HEK293 (cell line): ENCODE results near the gene IRF1.
A peak's percentile ranks its signal among the peaks of the same experiment; 100 is the strongest.
"Not testable (repeated sequence)": the region's sequence is repeated elsewhere in the genome, so short reads cannot be mapped to it uniquely, and the experiment has no call there.

Source experiments
- CTCF ChIA-PET: fragments of 350-600 bp; formaldehyde crosslinking; extraction: SDS; loops from one replicate; lab custom pipeline; 2021; ENCODE audit warnings: antibody characterized with exemption; lab: Yijun Ruan, JAX
- POLR2A ChIA-PET: fragments of 300-600 bp; formaldehyde crosslinking; extraction: SDS; loops from one replicate; lab custom pipeline; 2020; ENCODE audit warnings: antibody characterized with exemption, inconsistent platforms; lab: Yijun Ruan, JAX
- H3K27ac ChIP-seq: fragments of 200-500 bp; sonication (Bioruptor generic); 2 replicates; pipeline ENCODE4 v1.5.1; 2014; ENCODE audit warnings: low read depth, low read length, control low read depth, inconsistent platforms; ENCODE audit errors: extremely low read depth
- H3K36me3 ChIP-seq, 2 experiments: fragments of 200-500 bp in 1 of 2; sonication (Bioruptor generic) in 1 of 2; 1 replicate in 1 of 2; 2 replicates in 1 of 2; pipeline ENCODE4 v1.5.1; 2014 to 2017; ENCODE audit warnings: inconsistent platforms in 2 of 2, low read length in 2 of 2; ENCODE audit not compliant: control insufficient read depth in 2 of 2, insufficient read depth in 1 of 2
- H3K4me1 ChIP-seq: fragments of 200-500 bp; sonication (Bioruptor generic); 2 replicates; pipeline ENCODE4 v1.5.1; 2014; ENCODE audit warnings: mild to moderate bottlenecking, low read length, inconsistent platforms; ENCODE audit not compliant: control insufficient read depth, insufficient read depth
- H3K4me3 ChIP-seq: 2 replicates; pipeline ENCODE4 v1.5.1; 2011; ENCODE audit warnings: low read depth, mild to moderate bottlenecking, control low read depth, low read length, moderate library complexity
- H3K9me3 ChIP-seq: fragments of 200-500 bp; sonication (Bioruptor generic); 2 replicates; pipeline ENCODE4 v1.5.1; 2014; ENCODE audit warnings: low read depth, low read length, inconsistent platforms; ENCODE audit not compliant: control insufficient read depth, insufficient read depth
- SETDB1 ChIP-seq: IDR thresholded peaks from one replicate; pipeline ENCODE4 v1.6.1; 2017; ENCODE audit warnings: mild to moderate bottlenecking, low read length, moderate library complexity, mixed read lengths; ENCODE audit not compliant: insufficient read length
- ZFP3 ChIP-seq: fragments of 450-650 bp; formaldehyde crosslinking; IDR thresholded peaks from 2 replicates; pipeline ENCODE4 v1.5.1; 2016; ENCODE audit warnings: low read depth, missing biosample characterization, missing genetic modification characterization
- ZNF174 ChIP-seq: fragments of 450-650 bp; formaldehyde crosslinking; IDR thresholded peaks from 2 replicates; pipeline ENCODE4 v1.5.0; 2017; ENCODE audit warnings: missing biosample characterization, mild to moderate bottlenecking, missing genetic modification characterization
- ZNF366 ChIP-seq: fragments of 450-650 bp; formaldehyde crosslinking; conservative IDR thresholded peaks from 2 replicates; pipeline ENCODE4 v1.5.1; 2016; ENCODE audit warnings: missing biosample characterization, missing genetic modification characterization
- ZNF558 ChIP-seq: fragments of 450-650 bp; formaldehyde crosslinking; IDR thresholded peaks from 2 replicates; pipeline ENCODE4 v1.5.1; 2016; ENCODE audit warnings: missing biosample characterization, missing genetic modification characterization
- ZNF571 ChIP-seq: fragments of 450-650 bp; formaldehyde crosslinking; IDR thresholded peaks from 2 replicates; pipeline ENCODE4 v1.5.0; 2017; ENCODE audit warnings: missing biosample characterization, missing genetic modification characterization
- TF ChIP-seq, protein P1 (sequence below): fragments of 450-650 bp; formaldehyde crosslinking; IDR thresholded peaks from 2 replicates; pipeline ENCODE4 v1.5.1; 2016; ENCODE audit warnings: missing biosample characterization, missing genetic modification characterization
- TF ChIP-seq, protein P2 (sequence below): fragments of 450-650 bp; formaldehyde crosslinking; IDR thresholded peaks from 2 replicates; pipeline ENCODE4 v1.5.1; 2016; ENCODE audit warnings: missing biosample characterization, missing genetic modification characterization

IRF1 gene

DNA sequence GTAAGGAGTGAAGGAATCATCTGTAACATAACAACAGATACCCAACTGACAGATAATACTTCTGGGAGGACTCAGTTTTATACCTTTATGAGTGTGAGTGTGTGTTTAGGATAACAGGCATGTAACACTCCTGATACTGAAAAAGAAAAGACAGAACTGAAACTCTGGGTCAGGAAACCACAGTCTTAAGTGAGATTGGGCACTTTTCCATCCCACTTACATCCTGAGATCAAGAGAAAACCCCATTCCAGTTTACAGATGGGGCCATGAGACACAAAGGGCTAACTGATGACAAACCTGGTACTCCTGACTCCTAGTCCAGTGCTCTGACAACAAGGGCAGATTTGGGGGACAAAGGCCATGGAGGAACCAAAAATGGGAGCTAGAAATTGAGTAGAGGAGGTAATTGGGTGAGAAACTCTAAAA, 34.7 kb upstream of the IRF1 start:
- CTCF ChIA-PET, result interaction anchor here (0.6 to 3.9 kb wide), 10 partner anchors 13 to 762 kb away, joined by 3 to 46 read pairs (median 4); no protein-coding TSS in a partner anchor
- Histone ChIP-seq H3K4me1 (no peaks in the 10 kb centered on the region), H3K4me3 (no peak overlapping the region), H3K36me3 (no peaks in the 10 kb centered on the region), H3K27ac (no peak overlapping the region), H3K9me3 (no peaks in the 10 kb centered on the region)
- no peak for TF ChIP-seq ZNF571 (tag by site-specific recombination)
- TF ChIP-seq, protein P1, sequence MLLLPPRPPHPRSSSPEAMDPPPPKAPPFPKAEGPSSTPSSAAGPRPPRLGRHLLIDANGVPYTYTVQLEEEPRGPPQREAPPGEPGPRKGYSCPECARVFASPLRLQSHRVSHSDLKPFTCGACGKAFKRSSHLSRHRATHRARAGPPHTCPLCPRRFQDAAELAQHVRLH, result no peak
- TF ChIP-seq, protein P2, sequence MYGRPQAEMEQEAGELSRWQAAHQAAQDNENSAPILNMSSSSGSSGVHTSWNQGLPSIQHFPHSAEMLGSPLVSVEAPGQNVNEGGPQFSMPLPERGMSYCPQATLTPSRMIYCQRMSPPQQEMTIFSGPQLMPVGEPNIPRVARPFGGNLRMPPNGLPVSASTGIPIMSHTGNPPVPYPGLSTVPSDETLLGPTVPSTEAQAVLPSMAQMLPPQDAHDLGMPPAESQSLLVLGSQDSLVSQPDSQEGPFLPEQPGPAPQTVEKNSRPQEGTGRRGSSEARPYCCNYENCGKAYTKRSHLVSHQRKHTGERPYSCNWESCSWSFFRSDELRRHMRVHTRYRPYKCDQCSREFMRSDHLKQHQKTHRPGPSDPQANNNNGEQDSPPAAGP (tag by site-specific recombination), result no peak
- no peak for TF ChIP-seq ZFP3 (tag by site-specific recombination)
- POLR2A ChIA-PET, result no interaction called here

DNA sequence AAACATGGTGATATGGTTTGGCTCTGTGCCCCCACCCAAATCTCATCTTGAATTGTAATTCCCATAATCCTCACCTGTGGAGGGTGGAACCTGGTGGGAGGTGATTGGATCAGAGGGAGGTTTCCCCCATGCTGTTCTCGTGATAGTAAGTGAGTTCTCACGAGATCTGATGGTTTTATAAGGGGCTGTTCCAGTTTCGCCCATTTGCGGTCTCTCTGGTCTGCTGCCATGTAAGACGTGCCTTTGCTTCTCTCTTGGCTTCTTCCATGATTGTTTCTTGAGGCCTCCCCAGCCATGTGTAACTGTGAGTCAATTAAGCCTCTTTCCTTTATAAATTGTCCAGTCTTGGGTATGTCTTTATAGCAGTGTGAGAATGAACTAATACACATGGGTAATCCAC, 34.3 kb upstream of the IRF1 start:
- H3K27ac ChIP-seq, H3K4me3 ChIP-seq, H3K9me3 ChIP-seq, POLR2A ChIA-PET, H3K4me1 ChIP-seq, H3K36me3 ChIP-seq: not testable (repeated sequence)
- CTCF ChIA-PET, result interaction anchor here (1.5 to 3.9 kb wide), 2 partner anchors 13 to 294 kb away, joined by 4 to 46 read pairs; no protein-coding TSS in a partner anchor

DNA sequence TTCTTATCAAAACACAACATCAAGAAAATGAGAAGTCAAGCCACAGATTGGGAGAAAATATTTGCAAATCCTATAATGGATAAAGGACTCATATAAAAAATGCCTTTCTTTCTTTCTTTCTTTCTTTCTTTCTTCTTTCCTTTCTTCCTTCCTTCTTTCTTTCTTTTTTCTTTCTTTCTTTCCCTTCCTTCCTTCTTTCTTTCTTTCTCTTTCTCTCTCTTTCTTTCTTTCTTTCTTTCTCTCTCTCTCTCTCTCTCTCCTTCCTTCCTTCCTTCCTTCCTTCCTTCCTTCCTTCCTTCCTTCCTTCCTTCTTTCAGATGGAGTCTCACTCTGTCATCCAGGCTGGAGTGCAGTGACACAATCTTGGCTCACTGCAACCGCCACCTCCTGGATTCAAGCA, 31.5 kb upstream of the IRF1 start:
- POLR2A ChIA-PET, H3K27ac ChIP-seq, H3K9me3 ChIP-seq, H3K4me1 ChIP-seq, H3K36me3 ChIP-seq, H3K4me3 ChIP-seq: not testable (repeated sequence)
- peak; percentile 89 for TF ChIP-seq ZNF366 (tag by site-specific recombination)
- CTCF ChIA-PET, result interaction anchor here (0.6 kb wide), 1 partner anchor 190 kb away, joined by 6 read pairs; no protein-coding TSS in a partner anchor

DNA sequence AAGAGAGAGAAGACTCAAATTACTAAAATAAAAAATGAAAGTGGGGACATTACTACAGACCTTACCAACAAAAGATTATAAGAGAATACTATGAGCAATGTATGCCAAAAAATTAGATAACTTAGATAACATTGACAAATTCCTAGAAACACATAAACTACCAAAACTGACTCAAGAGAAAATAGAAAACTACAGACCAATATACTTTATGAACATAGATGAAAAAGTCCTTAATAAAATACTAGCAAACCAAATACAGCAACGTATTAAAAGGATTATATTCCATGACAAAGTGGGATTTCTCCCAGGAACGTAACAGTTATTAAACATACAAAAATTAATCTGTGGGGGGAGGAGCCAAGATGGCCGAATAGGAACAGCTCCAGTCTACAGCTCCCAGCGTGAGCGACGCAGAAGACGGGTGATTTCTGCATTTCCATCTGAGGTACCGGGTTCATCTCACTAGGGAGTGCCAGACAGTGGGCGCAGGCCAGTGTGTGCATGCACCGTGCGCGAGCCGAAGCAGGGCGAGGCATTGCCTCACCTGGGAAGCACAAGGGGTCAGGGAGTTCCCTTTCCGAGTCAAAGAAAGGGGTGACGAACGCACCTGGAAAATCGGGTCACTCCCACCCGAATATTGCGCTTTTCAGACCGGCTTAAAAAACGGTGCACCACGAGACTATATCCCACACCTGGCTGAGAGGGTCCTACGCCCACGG, 23.2 kb upstream of the IRF1 start:
- H3K4me3 ChIP-seq, CTCF ChIA-PET: not testable (repeated sequence)

DNA sequence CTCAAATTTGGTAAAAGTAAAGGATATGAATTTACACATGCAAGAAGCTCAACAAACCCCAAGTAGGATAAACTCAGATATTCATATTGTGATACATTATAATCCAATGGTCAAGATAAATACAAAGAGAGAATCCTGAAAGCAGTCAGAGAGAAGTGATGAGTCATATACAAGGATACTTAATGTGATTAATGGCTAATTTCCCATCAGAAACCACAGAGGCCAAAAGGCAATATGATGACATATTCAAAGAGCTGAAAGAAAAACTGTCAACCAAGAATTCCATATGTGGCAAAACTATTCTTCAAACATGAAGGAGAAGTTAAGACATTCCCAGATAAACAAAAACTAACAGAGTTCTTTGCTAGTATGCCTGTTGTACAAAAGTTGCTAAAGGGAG, 19.5 kb upstream of the IRF1 start:
- ChIA-PET POLR2A (no interaction called here), CTCF (interaction anchor here (1.3 to 2.3 kb wide), 4 partner anchors 9 to 272 kb away, joined by 3 to 12 read pairs (median 9); no protein-coding TSS in a partner anchor)
- no peaks in the 10 kb centered on the region for H3K36me3 ChIP-seq

More for the DNA sequence above, 23.2 kb upstream of the IRF1 start:
- H3K4me1 ChIP-seq, H3K36me3 ChIP-seq, H3K27ac ChIP-seq, H3K9me3 ChIP-seq, POLR2A ChIA-PET: not testable (repeated sequence)
- TF ChIP-seq SETDB1, result peak; percentile 89

More for the DNA sequence above, 19.5 kb upstream of the IRF1 start:
- Histone ChIP-seq H3K9me3 (no peaks in the 10 kb centered on the region), H3K4me3 (no peak overlapping the region)
- TF ChIP-seq ZNF558 (peak; percentile 84), SETDB1 (peak; percentile 79), ZNF174 (no peak)
- TF ChIP-seq, all 188 proteins: peak for 2
- Histone ChIP-seq H3K4me1 (no peaks in the 10 kb centered on the region), H3K27ac (no peak overlapping the region)
